GM18907 (cell line): ENCODE data around the gene PPM1E.

Experiments used
- ATAC-seq: cut with Tn5 transposase; IDR thresholded peaks from one replicate; pipeline ENCODE4 v1.9.1; 2021; ENCODE audit warnings: mild to moderate bottlenecking, moderate library complexity; ENCODE audit not compliant: unreplicated experiment

PPM1E gene

GRCh38 chr17:58993311-58993710 lies 237.7 kb downstream of the PPM1E start:
- no peak for ATAC-seq

GRCh38 chr17:58995247-58995940 lies 239.7 kb downstream of the PPM1E start:
- ATAC-seq, result no peak

- no peak for ATAC-seq
These were observed 241.3 kb downstream of the PPM1E start for GRCh38 chr17:58996968-58997367.

- no peak for ATAC-seq
These were observed 242.3 kb downstream of the PPM1E start for GRCh38 chr17:58997756-58998553.

DNA sequence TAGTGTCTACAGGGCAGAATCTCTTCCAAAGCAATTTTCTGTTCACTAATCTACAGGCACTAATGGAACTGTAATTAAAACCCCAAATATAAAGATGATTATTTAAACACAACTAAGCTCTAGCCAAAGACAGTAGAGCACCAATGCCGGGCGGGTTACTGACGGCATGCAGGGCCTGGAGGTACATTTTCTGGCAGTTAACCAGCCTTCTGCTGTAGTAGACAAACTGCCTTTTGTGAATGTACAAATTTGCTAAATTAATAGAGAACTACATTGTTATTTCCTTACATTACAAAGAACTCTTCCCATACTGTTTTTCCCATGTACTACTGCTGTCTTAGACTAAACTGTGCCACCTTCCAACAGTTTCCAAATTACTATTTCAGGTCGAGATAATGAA lies 243.2 kb downstream of the PPM1E start:
- no peak for ATAC-seq

GRCh38 chr17:58999500-58999899 lies 243.8 kb downstream of the PPM1E start:
- ATAC-seq, result no peak

DNA sequence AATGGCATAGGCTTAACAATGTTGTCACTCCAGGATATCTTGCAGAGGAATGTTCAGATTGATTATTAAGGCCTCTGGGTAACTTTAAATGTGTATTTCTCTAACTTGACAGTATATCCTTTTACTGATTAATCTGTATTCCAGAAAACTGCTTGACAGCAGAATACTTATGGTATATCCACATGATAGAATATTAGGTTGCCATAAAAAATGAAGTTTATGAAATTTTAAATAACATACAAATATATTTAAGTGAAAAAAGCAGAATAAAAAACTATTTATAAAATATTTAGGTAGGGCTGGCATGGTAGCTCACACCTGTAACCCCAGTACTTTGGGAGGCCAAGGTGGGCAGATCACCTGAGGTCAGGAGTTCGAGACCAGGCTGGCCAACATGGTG lies 244.4 kb downstream of the PPM1E start:
- no peak for ATAC-seq

GRCh38 chr17:59001158-59001814 lies 245.6 kb downstream of the PPM1E start:
- ATAC-seq, result peak; percentile 92

DNA sequence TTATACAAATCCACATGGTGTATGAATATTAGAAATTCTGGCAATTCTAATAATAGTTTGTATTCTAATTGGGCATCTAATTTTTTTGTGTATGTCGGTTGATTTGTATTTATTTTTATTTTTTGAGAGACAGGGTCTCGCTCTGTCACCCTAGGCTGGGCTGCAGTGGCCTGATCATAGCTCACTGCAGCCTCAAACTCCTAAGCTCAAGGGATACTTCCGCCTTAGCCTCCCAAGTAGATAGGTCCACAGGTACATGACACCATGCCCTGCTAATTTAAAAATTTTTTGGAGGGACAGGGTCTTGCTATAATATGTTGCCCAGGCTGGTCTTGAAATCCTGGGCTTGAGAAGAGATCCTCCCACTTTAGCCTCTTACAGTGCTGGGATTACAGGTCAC lies 246.5 kb downstream of the PPM1E start:
- no peak for ATAC-seq

DNA sequence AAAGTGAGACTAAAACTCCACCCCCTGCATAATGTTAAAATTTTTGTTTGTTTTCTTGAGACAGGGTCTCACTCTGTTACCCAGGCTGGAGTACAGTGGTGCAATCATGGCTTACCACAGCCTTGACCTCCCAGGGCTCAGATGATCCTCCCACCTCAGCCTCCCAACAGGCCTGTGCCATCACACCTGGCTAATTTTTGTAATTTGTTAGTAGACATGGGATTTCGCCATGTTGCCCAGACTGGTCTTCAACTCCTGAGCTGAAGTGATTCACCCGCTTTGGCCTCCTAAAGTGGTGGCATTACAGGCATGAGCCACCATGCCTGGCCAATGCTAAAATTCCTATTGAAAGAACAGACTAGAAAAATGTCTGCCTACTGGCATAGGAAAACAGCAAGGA lies 247.2 kb downstream of the PPM1E start:
- ATAC-seq, result no peak

DNA sequence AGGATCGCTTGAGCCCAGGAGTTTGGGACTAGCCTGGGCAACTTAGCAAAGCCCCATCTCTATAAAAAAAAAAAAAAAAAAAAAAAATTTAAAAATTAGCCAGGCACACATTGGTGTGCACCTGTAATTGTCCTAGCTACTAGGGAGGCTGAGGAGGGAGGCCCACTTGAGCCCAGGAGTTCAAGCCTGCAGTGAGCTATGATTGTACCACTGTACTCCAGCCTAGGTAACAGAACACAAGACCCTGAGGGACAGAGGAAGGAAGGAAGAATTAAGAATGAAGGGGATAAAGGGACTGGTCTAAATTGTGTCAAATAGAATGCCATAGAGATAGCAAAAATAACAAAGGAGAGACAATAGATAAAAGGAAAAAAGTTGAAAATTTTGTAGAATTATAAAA lies 248.2 kb downstream of the PPM1E start:
- ATAC-seq, result no peak

GRCh38 chr17:59004338-59005111 lies 248.9 kb downstream of the PPM1E start:
- no peak for ATAC-seq

GRCh38 chr17:59007995-59008394 lies 252.3 kb downstream of the PPM1E start:
- ATAC-seq, result no peak

DNA sequence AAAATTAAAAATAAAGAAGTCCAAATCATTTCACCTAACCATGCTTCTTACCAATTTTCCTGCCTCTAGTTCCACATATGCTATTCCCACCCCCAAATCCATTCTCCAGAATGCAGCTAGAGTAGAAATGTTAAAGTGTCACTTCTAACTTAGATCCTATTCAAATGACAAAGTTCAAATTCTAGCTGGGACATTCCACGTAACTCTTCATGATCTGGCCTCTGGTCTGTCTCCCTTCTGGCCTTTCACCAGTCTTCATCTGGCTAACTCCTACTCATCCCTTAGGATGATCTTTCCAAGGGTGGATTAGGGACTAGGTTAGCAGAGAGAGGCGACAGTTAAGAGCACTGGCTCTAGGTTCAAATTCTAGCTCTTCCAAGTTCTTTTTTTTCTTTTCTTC lies 253.1 kb downstream of the PPM1E start:
- ATAC-seq, result no peak

DNA sequence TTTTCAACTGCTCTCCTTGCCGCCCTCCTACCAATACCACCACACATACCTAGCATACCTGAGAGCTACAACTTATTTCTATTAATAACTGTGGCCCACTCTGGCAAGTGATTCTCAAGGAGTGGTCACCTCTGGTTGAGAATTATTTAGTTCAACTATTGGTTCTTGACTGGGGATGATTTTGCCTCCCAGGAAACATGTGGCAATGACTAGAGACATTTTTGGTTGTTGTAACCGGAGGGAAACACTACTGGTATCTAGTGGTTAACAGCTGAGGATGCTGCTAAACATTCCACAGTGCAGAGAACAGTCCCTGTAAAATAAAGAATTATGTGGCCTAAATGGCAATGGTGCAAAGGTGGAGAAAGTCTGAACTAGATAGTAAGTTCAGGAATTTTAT lies 254.4 kb downstream of the PPM1E start:
- no peak for ATAC-seq

DNA sequence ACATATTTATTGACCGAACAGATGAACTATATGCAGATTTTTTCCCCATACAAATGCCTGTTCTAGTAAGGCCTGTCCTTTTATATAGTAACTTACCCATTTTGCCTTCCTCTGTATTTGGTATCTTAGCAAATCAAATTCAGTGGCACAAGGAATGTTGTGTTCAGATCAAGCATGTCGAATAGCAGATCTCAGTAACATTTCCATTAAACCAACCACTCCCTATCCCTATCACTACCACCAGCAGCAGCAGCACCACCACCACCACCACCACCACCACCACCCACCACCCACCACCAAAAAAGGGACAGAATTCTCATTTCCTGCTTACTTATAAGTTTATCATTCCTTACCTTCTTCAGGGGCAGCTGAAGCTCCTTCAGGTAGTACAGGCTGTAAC lies 256.3 kb downstream of the PPM1E start:
- no peak for ATAC-seq

DNA sequence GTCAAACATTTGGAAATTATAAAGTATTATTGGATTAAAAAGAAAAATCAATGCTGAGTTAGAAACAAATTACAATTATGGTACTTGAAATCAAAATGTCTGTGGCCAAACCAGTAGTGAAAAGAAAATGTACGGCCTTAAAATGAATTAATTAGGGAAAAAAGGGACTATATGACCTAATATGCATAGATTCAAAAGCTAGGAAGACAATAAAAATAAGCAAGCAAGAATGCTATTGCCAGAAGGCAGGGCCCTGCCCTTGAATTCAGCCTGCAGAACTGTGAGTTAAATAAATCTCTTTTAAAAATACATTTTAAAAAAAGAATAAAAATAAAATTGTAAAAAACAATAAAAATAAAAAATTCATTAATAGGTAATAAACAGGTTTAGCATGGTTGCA lies 262.4 kb downstream of the PPM1E start:
- ATAC-seq, result no peak

DNA sequence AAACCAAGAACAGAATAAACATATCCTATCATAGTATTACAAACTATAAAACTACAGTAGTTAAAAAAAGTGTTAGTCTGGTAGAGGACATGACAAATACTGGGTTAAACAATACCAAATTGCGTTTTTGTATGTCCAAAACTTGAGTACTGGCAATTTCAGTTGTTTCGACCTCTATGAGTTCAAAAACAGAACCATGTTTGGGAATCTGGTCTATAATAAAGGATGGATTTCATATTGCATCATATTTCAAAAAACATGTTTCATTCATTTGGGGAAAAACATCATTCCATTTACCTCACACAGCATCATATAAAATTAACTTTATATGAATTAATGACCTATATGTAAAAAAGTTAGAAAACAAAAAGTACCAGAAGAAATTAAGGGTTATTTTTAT lies 269.3 kb downstream of the PPM1E start:
- no peak for ATAC-seq

GRCh38 chr17:59026176-59026939 lies 270.7 kb downstream of the PPM1E start:
- ATAC-seq, result no peak

DNA sequence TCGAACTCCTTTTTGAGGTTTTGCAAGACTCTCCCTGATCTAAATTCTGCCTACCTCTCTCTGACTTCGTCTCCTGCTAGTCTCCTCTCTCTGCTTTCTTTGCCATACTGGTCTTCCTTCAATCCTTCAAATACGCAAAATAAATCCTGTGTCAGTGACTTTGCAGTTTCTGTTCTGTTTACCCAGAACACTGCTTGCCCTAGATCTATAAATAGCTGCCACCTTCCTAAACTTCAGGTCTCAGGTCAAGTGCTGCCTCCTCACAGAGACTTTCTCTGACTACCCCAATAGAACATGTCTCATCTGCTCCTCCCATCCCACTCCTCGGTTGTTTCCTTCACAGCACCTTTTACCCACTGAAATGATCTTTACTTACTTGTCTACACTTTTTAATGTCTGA lies 272.1 kb downstream of the PPM1E start:
- ATAC-seq, result no peak

- ATAC-seq, result no peak
These were observed 272.7 kb downstream of the PPM1E start for GRCh38 chr17:59028328-59028727.
